ENCODE measurements around the gene TSPY3. TPM values are rescaled to one million over a fixed set of nuclear protein-coding genes. Genes with fewer than 3 reads are reported as not detected.
"Not testable (repeated sequence)": the region's sequence is repeated elsewhere in the genome, so short reads cannot be mapped to it uniquely, and the experiment has no call there.

TSPY3 gene
- not detected for total RNA-seq

DNA sequence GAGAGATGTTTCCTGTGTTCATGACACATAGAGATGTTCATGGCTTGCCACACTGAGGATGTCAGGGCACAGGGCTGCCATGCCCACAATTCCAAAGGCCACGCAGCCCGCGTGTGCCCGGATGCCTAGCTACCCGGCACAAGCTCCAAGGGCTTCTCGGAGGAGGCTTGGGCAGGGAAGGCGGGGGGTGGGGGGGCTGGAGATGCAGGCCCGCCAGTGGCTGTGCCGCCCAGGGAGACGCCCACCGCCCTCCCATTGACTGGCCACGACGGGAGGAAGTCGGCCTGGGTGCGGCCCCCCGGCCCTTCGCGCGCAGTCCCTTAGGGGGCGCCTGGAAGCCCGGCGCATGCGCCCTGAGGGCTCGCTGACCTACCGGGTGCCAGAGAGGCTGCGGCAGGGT lies at the start of gene TSPY3:
Gene TSPY3 (plus strand): TSS at position 301 of the 400 bp plus-strand sequence. CDS start 46 bp downstream, at position 347.
- DNase-seq (ENCODE audit: low spot score); ATAC-seq; intact Hi-C loops (cut with DNase I): not testable (repeated sequence)

DNA sequence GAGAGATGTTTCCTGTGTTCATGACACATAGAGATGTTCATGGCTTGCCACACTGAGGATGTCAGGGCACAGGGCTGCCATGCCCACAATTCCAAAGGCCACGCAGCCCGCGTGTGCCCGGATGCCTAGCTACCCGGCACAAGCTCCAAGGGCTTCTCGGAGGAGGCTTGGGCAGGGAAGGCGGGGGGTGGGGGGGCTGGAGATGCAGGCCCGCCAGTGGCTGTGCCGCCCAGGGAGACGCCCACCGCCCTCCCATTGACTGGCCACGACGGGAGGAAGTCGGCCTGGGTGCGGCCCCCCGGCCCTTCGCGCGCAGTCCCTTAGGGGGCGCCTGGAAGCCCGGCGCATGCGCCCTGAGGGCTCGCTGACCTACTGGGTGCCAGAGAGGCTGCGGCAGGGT lies 40.7 kb upstream of the TSPY3 start, which contains the start of gene TSPY8:
Gene TSPY8 (plus strand): TSS at position 301 of the 400 bp plus-strand sequence. CDS start 46 bp downstream, at position 347.
- DNase-seq (ENCODE audit: low spot score); ATAC-seq; intact Hi-C loops (cut with DNase I): not testable (repeated sequence)

- DNase-seq (ENCODE audit: low spot score); intact Hi-C loops (cut with DNase I); ATAC-seq: not testable (repeated sequence)
Measured at GRCh38 chrY:9396527-9396926, 1.7 kb upstream of the TSPY3 start.

Other genes starting within 250 kb of the TSPY3 start
- gene TSPY4, start 61.0 kb upstream of the TSPY3 start, total RNA-seq = not detected
- gene TSPY8, start 40.6 kb upstream of the TSPY3 start, total RNA-seq = not detected
- gene TSPY1, start 68.5 kb downstream of the TSPY3 start, total RNA-seq = not detected
- not detected for gene TSPY9, start 88.8 kb downstream of the TSPY3 start, total RNA-seq
- gene TSPY10, start 129.5 kb downstream of the TSPY3 start, total RNA-seq = not detected

Measured in sciatic nerve (tissue), 2 donors.